NCI-H524 (cell line): ENCODE results near the gene TGFA.

Source experiments
- DNase-seq, 2 experiments: peaks; one replicate each; lab custom pipeline; 2025; lab: John Stamatoyannopoulos, UW

TGFA gene

GRCh38 chr2:70552501-70553333 is 909 bp downstream of the TGFA start:
- DNase-seq = peak in 1 of 2 experiments; percentile 23

- no peak for DNase-seq
Observed at GRCh38 chr2:70551167-70551566, 2.5 kb downstream of the TGFA start.

- no peak for DNase-seq
Observed at GRCh38 chr2:70549962-70550361, 3.7 kb downstream of the TGFA start.

- DNase-seq = no peak
Observed at GRCh38 chr2:70549064-70549710, 4.4 kb downstream of the TGFA start.

GRCh38 chr2:70548233-70548632 is 5.4 kb downstream of the TGFA start:
- no peak for DNase-seq

- DNase-seq = no peak
Observed at GRCh38 chr2:70546885-70547284, 6.7 kb downstream of the TGFA start.

GRCh38 chr2:70546376-70546775 is 7.2 kb downstream of the TGFA start:
- DNase-seq = no peak

- peak in 1 of 2 experiments; percentile 61 for DNase-seq
Observed at GRCh38 chr2:70541481-70542020, 12.1 kb downstream of the TGFA start.

GRCh38 chr2:70537840-70538239 is 15.8 kb downstream of the TGFA start:
- DNase-seq = no peak

GRCh38 chr2:70536517-70537055 is 17.0 kb downstream of the TGFA start:
- DNase-seq = no peak

- DNase-seq = no peak
Observed at GRCh38 chr2:70535573-70535972, 18.1 kb downstream of the TGFA start.

- DNase-seq = no peak
Observed at GRCh38 chr2:70534183-70534836, 19.3 kb downstream of the TGFA start.

GRCh38 chr2:70532244-70532935 is 21.2 kb downstream of the TGFA start:
- no peak for DNase-seq

GRCh38 chr2:70531419-70532086 is 22.1 kb downstream of the TGFA start:
- no peak for DNase-seq

- no peak for DNase-seq
Observed at GRCh38 chr2:70529610-70530009, 24.0 kb downstream of the TGFA start.

GRCh38 chr2:70528929-70529328 is 24.7 kb downstream of the TGFA start:
- no peak for DNase-seq

- DNase-seq = no peak
Observed at GRCh38 chr2:70528276-70528675, 25.4 kb downstream of the TGFA start.

- DNase-seq = no peak
Observed at GRCh38 chr2:70527447-70528080, 26.1 kb downstream of the TGFA start.

GRCh38 chr2:70526126-70526525 is 27.5 kb downstream of the TGFA start:
- no peak for DNase-seq

- no peak for DNase-seq
Observed at GRCh38 chr2:70525032-70525431, 28.6 kb downstream of the TGFA start.
